GM12878 (cell line): ENCODE measurements around the gene ERAL1. TPM values are rescaled to one million over a fixed set of nuclear protein-coding genes. Genes with fewer than 3 reads are reported as not detected.

Experiments used
- ATF3 ChIP-seq: IDR thresholded peaks from 2 replicates; pipeline ENCODE4 v1.6.1; 2011; ENCODE audit warnings: low read depth, mild to moderate bottlenecking, low read length, moderate library complexity, borderline replicate concordance; ENCODE audit errors: extremely low read depth
- BCLAF1 ChIP-seq: fragments of 450-650 bp; IDR thresholded peaks from 2 replicates; pipeline ENCODE4 v1.6.1; 2017; ENCODE audit warnings: antibody characterized with exemption, mild to moderate bottlenecking, moderate library complexity
- BRCA1 ChIP-seq: IDR thresholded peaks from 2 replicates; pipeline ENCODE4 v1.6.1; 2011; ENCODE audit warnings: low read depth, low read length, improper control_type of control experiment
- EGR1 ChIP-seq, 2 experiments: IDR thresholded peaks; 1 replicate in 1 of 2; 2 replicates in 1 of 2; pipeline ENCODE4 v1.6.1; 2011 to 2012; ENCODE audit warnings: low read depth in 2 of 2, low read length in 2 of 2, borderline replicate concordance in 1 of 2, mild to moderate bottlenecking in 1 of 2, moderate library complexity in 1 of 2
- GATAD2B ChIP-seq: fragments of 450-650 bp; conservative IDR thresholded peaks from 2 replicates; pipeline ENCODE4 v1.6.1; 2017; ENCODE audit warnings: low read depth, mild to moderate bottlenecking, moderate library complexity
- HCFC1 ChIP-seq: fragments of 150-350 bp; IDR thresholded peaks from 2 replicates; pipeline ENCODE4 v1.6.1; 2014; ENCODE audit warnings: low read length
- IKZF1 ChIP-seq: fragments of 450-650 bp; conservative IDR thresholded peaks from 2 replicates; pipeline ENCODE4 v1.6.1; 2017; ENCODE audit warnings: antibody characterized with exemption, mild to moderate bottlenecking
- MLLT1 ChIP-seq: fragments of 450-650 bp; IDR thresholded peaks from 2 replicates; pipeline ENCODE4 v1.6.1; 2016; ENCODE audit warnings: mild to moderate bottlenecking
- NFYB ChIP-seq: IDR thresholded peaks from 2 replicates; pipeline ENCODE4 v1.6.1; 2011; ENCODE audit warnings: low read depth, mild to moderate bottlenecking, low read length, improper control_type of control experiment, moderate library complexity; ENCODE audit not compliant: insufficient read depth
- NR2C2 ChIP-seq: IDR thresholded peaks from 2 replicates; pipeline ENCODE4 v1.6.1; 2011; ENCODE audit warnings: borderline replicate concordance, low read depth; ENCODE audit not compliant: control insufficient read depth, insufficient read length
- PML ChIP-seq: IDR thresholded peaks from 2 replicates; pipeline ENCODE4 v1.6.1; 2012; ENCODE audit warnings: low read length, inconsistent platforms
- POLR2AphosphoS5 ChIP-seq: IDR thresholded peaks from 2 replicates; pipeline ENCODE4 v1.6.1; 2011; ENCODE audit warnings: mild to moderate bottlenecking, low read length, inconsistent platforms
- POU2F2 ChIP-seq: IDR thresholded peaks from 3 replicates; pipeline ENCODE4 v1.6.1; 2011; ENCODE audit warnings: low read depth, mild to moderate bottlenecking, low read length, borderline replicate concordance
- RCOR1 ChIP-seq: conservative IDR thresholded peaks from 2 replicates; pipeline ENCODE4 v1.6.1; 2012; ENCODE audit warnings: low read depth, low read length, improper control_type of control experiment
- STAT1 ChIP-seq: fragments of 450-650 bp; conservative IDR thresholded peaks from 2 replicates; pipeline ENCODE4 v1.6.1; 2014; ENCODE audit warnings: antibody characterized with exemption, mild to moderate bottlenecking
- WRNIP1 ChIP-seq: IDR thresholded peaks from 2 replicates; pipeline ENCODE4 v1.6.1; 2011; ENCODE audit warnings: low read depth, low read length, improper control_type of control experiment, borderline replicate concordance
- YY1 ChIP-seq: IDR thresholded peaks from 2 replicates; pipeline ENCODE4 v1.6.1; 2011; ENCODE audit warnings: low read depth, mild to moderate bottlenecking, low read length
- ZBTB40 ChIP-seq: fragments of 450-650 bp; IDR thresholded peaks from 2 replicates; pipeline ENCODE4 v1.6.1; 2016; ENCODE audit warnings: mild to moderate bottlenecking, moderate library complexity, borderline replicate concordance
- ZZZ3 ChIP-seq: IDR thresholded peaks from 2 replicates; pipeline ENCODE4 v1.6.1; 2011; ENCODE audit warnings: low read depth; ENCODE audit not compliant: control insufficient read depth, insufficient read length
- polyA plus RNA-seq, 11 experiments: library from polyadenylated mRNA; depleted of rRNA in 4 of 11; unstranded in 6 of 11; stranded (reverse) in 5 of 11; fragments of >200 nt; fragmentation: Nextera tagmentation in 4 of 11; fragmentation: Illumina TruSeq in 1 of 11; extraction: Ambion mirVana in 4 of 11; extraction: Trizol in 1 of 11; gene quantifications; 1 replicate in 1 of 11; 2 replicates in 10 of 11; pipeline versions ENCODE4 v1.2.1 to v1.2.3, GENCODE V29; 2011 to 2016; ENCODE audit warnings: inconsistent platforms in 2 of 11, missing spikeins in 2 of 11, low read depth in 1 of 11
- total RNA-seq, 4 experiments: library from RNA; depleted of rRNA in 3 of 4; stranded (reverse); fragments of >200 nt in 3 of 4; fragmentation: Illumina TruSeq in 1 of 4; extraction: Trizol in 1 of 4; gene quantifications; 2 replicates each; pipeline versions ENCODE4 v1.2.1 to v1.2.3, GENCODE V29; 2013 to 2021

Gene ERAL1
- total and polyA plus RNA-seq, 10 of the 15 experiments (the other 5 are each of a cell fraction or from before 2014, with no cell fraction given) = 27.7 to 175 (median 104) TPM

DNA sequence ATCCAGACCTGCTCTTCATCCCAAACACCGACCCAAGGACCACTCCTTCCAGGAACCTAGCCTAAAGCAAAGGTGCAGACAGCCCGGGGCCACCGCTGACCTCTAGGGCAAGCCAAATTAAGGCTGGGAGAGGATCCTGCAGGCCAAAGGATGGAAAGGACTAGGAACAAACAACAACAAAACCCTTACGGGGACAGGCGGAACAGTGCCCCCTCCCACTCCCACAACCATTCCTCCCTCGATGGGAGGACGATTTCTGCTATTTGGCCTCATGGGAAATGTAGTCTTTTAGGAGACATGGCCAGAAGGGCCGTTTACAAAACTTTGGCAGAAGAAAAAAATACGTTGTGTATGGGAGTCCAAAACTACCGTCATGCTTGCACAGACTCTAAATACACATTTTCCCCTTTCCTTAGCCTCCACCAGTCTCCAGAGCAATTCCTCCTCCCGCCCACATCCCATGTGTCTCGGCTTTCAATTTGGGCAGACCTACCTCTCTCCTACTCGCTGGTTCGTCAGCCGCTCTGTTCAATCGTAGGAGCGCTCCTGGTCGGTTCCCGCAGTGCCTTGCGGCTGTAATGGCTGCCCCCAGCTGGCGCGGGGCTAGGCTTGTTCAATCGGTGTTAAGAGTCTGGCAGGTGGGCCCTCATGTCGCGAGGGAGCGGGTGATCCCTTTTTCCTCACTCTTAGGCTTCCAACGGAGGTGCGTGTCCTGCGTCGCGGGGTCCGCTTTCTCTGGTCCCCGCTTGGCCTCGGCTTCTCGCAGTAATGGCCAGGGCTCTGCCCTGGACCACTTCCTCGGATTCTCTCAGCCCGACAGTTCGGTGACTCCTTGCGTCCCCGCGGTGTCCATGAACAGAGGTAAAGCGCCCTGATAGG is at the start of gene ERAL1 (continued):
- peak; percentile 90 for TF ChIP-seq NFYB
- TF ChIP-seq WRNIP1 = no peak
- peak; percentile 60 for TF ChIP-seq MLLT1
- no peak for TF ChIP-seq ZZZ3
- no peak for TF ChIP-seq BRCA1
- TF ChIP-seq GATAD2B = 0 out of 2 replicates have a peak, but pooled peaks have one; percentile 36
- peak; percentile 40; the same call in 1 of the 2 replicates for TF ChIP-seq RCOR1
- no peak for TF ChIP-seq BCLAF1
- TF ChIP-seq EGR1 (IDR thresholded peaks at IDR 0.05; ENCODE audit: borderline replicate concordance in 1 of 2, low read depth in 2 of 2, low read length in 2 of 2) = 0 out of 3 replicates have a peak, but pooled peaks of 1 of the 2 experiments have one; percentile 6
- peak; percentile 63; the same call in 2 of the 3 replicates for TF ChIP-seq POU2F2
- TF ChIP-seq PML = peak; percentile 84; the same call in 1 of the 2 replicates
- peak; percentile 86 for TF ChIP-seq IKZF1
- peak; percentile 79 for TF ChIP-seq HCFC1
- peak; percentile 86 for TF ChIP-seq POLR2AphosphoS5
- no peak; the same call in 1 of the 2 replicates for TF ChIP-seq ZBTB40
- TF ChIP-seq NR2C2 = no peak
- peak; percentile 86; the same call in 1 of the 2 replicates for TF ChIP-seq STAT1
- no peak for TF ChIP-seq ATF3
- peak; percentile 99 for TF ChIP-seq YY1
